ENCODE results near the gene ADORA2B. TPM values are rescaled to one million over a fixed set of nuclear protein-coding genes. Genes with fewer than 3 reads are reported as not detected.
A peak's percentile ranks its signal among the peaks of the same experiment; 100 is the strongest.

ADORA2B gene
- total and polyA plus RNA-seq, 2 donors from 2014 or later, result 0.60 TPM; not detected in 1

- Histone ChIP-seq H3K4me1 (ENCODE audit: control insufficient read depth in 2 of 3, insufficient read depth in 2 of 3, low read depth in 1 of 3, low read length in 3 of 3) (no peaks in the 10 kb centered on the region), H3K27me3 (ENCODE audit: control insufficient read depth, insufficient read depth, low read length) (no peaks in the 10 kb centered on the region), H3K27ac (ENCODE audit: low read depth in 2 of 2, low read length in 2 of 2) (no peak overlapping the region), H3K36me3 (ENCODE audit: control insufficient read depth in 2 of 3, insufficient read depth in 3 of 3, low read length in 3 of 3) (no peaks in the 10 kb centered on the region), H3K9me3 (ENCODE audit: control insufficient read depth in 2 of 3, insufficient read depth in 1 of 3, low read length in 3 of 3) (no peaks in the 10 kb centered on the region), H3K9ac (ENCODE audit: low read length in 3 of 3) (no peak overlapping the region), H3K4me3 (ENCODE audit: low read length in 3 of 3) (no peak overlapping the region)
- FAIRE-seq, result no peak
- TF ChIP-seq CTCF (IDR thresholded peaks at IDR 0.05; ENCODE audit: borderline replicate concordance, extremely low read depth, insufficient read depth), result no peak
- DNase-seq, result peak in 1 of 5 donors; percentile 9
- intact Hi-C loops (cut with DNase I), result no loop called here
Observed at GRCh38 chr17:15917021-15917437, 27.9 kb upstream of the ADORA2B start.

- intact Hi-C loops (cut with DNase I), result no loop called here
- no peaks in the 10 kb centered on the region for H3K27me3 ChIP-seq (ENCODE audit: control insufficient read depth, insufficient read depth, low read length)
- H3K9ac ChIP-seq (ENCODE audit: low read length in 3 of 3), result no peak overlapping the region
- H3K27ac ChIP-seq (ENCODE audit: low read depth in 2 of 2, low read length in 2 of 2), result no peak overlapping the region
- no peak overlapping the region for H3K4me3 ChIP-seq (ENCODE audit: low read length in 3 of 3)
- no peaks in the 10 kb centered on the region for H3K36me3 ChIP-seq (ENCODE audit: control insufficient read depth in 2 of 3, insufficient read depth in 3 of 3, low read length in 3 of 3)
- H3K9me3 ChIP-seq (ENCODE audit: control insufficient read depth in 2 of 3, insufficient read depth in 1 of 3, low read length in 3 of 3), result no peaks in the 10 kb centered on the region
- no peaks in the 10 kb centered on the region for H3K4me1 ChIP-seq (ENCODE audit: control insufficient read depth in 2 of 3, insufficient read depth in 2 of 3, low read depth in 1 of 3, low read length in 3 of 3)
- DNase-seq, result peak in 3 of 5 donors; percentile 14 to 35 (median 26)
- no peak for TF ChIP-seq CTCF (IDR thresholded peaks at IDR 0.05; ENCODE audit: borderline replicate concordance, extremely low read depth, insufficient read depth)
- no peak for FAIRE-seq
Observed at GRCh38 chr17:15917438-15918027, 27.4 kb upstream of the ADORA2B start.

- Histone ChIP-seq H3K27ac (ENCODE audit: low read depth in 2 of 2, low read length in 2 of 2) (no peak overlapping the region), H3K9ac (ENCODE audit: low read length in 3 of 3) (no peak overlapping the region), H3K4me1 (ENCODE audit: control insufficient read depth in 2 of 3, insufficient read depth in 2 of 3, low read depth in 1 of 3, low read length in 3 of 3) (no peaks in the 10 kb centered on the region), H3K27me3 (ENCODE audit: control insufficient read depth, insufficient read depth, low read length) (no peaks in the 10 kb centered on the region), H3K9me3 (ENCODE audit: control insufficient read depth in 2 of 3, insufficient read depth in 1 of 3, low read length in 3 of 3) (no peaks in the 10 kb centered on the region), H3K4me3 (ENCODE audit: low read length in 3 of 3) (no peak overlapping the region), H3K36me3 (ENCODE audit: control insufficient read depth in 2 of 3, insufficient read depth in 3 of 3, low read length in 3 of 3) (no peaks in the 10 kb centered on the region)
- intact Hi-C loops (cut with DNase I), result no loop called here
- FAIRE-seq (no peak), DNase-seq (peak in 1 of 5 donors; percentile 8)
- no peak for TF ChIP-seq CTCF (IDR thresholded peaks at IDR 0.05; ENCODE audit: borderline replicate concordance, extremely low read depth, insufficient read depth)
Observed at GRCh38 chr17:15918261-15918660, 26.7 kb upstream of the ADORA2B start.

Measured in kidney (tissue), 14 donors.